ENCODE results near the gene PLEKHG3. TPM values are rescaled to one million over a fixed set of nuclear protein-coding genes. Genes with fewer than 3 reads are reported as not detected.

PLEKHG3 gene
- total and polyA plus RNA-seq, 3 donors from 2014 or later, result 20.1 to 21.6 (median 20.6) TPM

- no peak for DNase-seq
- H3K4me3 ChIP-seq, result no peak overlapping the region
- intact Hi-C loops (cut with DNase I; ENCODE audit: low total_unique reads), result no loop called here
- H3K36me3 ChIP-seq (ENCODE audit: low read depth, missing control alignments), result no peaks in the 10 kb centered on the region
- H3K4me1 ChIP-seq, result no peaks in the 10 kb centered on the region
- H3K9me3 ChIP-seq, result no peaks in the 10 kb centered on the region
- H3K27ac ChIP-seq, result no peak overlapping the region
- no peak for TF ChIP-seq POLR2A (IDR thresholded peaks at IDR 0.05)
- no peak for TF ChIP-seq CTCF (IDR thresholded peaks at IDR 0.05)
- 97% methylated on average over 3 of the region's 3 CpGs for WGBS, 2 donors
- no peaks in the 10 kb centered on the region for H3K27me3 ChIP-seq
Measured at GRCh38 chr14:64777461-64777860, 73.2 kb downstream of the PLEKHG3 start.

- Histone ChIP-seq H3K27ac (no peak overlapping the region), H3K4me3 (no peak overlapping the region), H3K27me3 (no peaks in the 10 kb centered on the region), H3K4me1 (no peaks in the 10 kb centered on the region), H3K36me3 (ENCODE audit: low read depth, missing control alignments) (no peaks in the 10 kb centered on the region), H3K9me3 (no peaks in the 10 kb centered on the region)
- no peak for TF ChIP-seq POLR2A (IDR thresholded peaks at IDR 0.05)
- no peak for TF ChIP-seq CTCF (IDR thresholded peaks at IDR 0.05)
- intact Hi-C loops (cut with DNase I; ENCODE audit: low total_unique reads), result no loop called here
- 63 to 79% methylated on average over 4 to 7 of the region's 7 CpGs for WGBS, 2 donors
- DNase-seq, result peak; percentile 43
Measured at GRCh38 chr14:64778104-64778754, 74.0 kb downstream of the PLEKHG3 start.

- 63 to 91% methylated on average over 6 to 7 of the region's 7 CpGs for WGBS, 2 donors
- Histone ChIP-seq H3K4me3 (no peak overlapping the region), H3K4me1 (no peaks in the 10 kb centered on the region), H3K9me3 (no peaks in the 10 kb centered on the region), H3K27me3 (no peaks in the 10 kb centered on the region), H3K27ac (no peak overlapping the region), H3K36me3 (ENCODE audit: low read depth, missing control alignments) (no peaks in the 10 kb centered on the region)
- TF ChIP-seq POLR2A (IDR thresholded peaks at IDR 0.05) (no peak), CTCF (IDR thresholded peaks at IDR 0.05) (no peak)
- intact Hi-C loops (cut with DNase I; ENCODE audit: low total_unique reads), result no loop called here
- DNase-seq, result no peak
Measured at GRCh38 chr14:64779472-64779871, 75.2 kb downstream of the PLEKHG3 start.

- TF ChIP-seq POLR2A (IDR thresholded peaks at IDR 0.05) (no peak), CTCF (IDR thresholded peaks at IDR 0.05) (no peak)
- Histone ChIP-seq H3K36me3 (ENCODE audit: low read depth, missing control alignments) (no peaks in the 10 kb centered on the region), H3K27me3 (no peaks in the 10 kb centered on the region), H3K4me3 (no peak overlapping the region), H3K27ac (no peak overlapping the region), H3K4me1 (no peaks in the 10 kb centered on the region), H3K9me3 (no peaks in the 10 kb centered on the region)
- intact Hi-C loops (cut with DNase I; ENCODE audit: low total_unique reads), result no loop called here
- WGBS, 2 donors, result 80 to 94% methylated on average over 1 to 11 of the region's 11 CpGs
- no peak for DNase-seq
Measured at GRCh38 chr14:64782196-64782595, 78.0 kb downstream of the PLEKHG3 start.

GRCh38 chr14:64784006-64784405, 79.8 kb downstream of the PLEKHG3 start:
- H3K27ac ChIP-seq, result no peak overlapping the region
- TF ChIP-seq POLR2A (IDR thresholded peaks at IDR 0.05) (no peak), CTCF (IDR thresholded peaks at IDR 0.05) (no peak)
- no peaks in the 10 kb centered on the region for H3K36me3 ChIP-seq (ENCODE audit: low read depth, missing control alignments)
- H3K4me1 ChIP-seq, result no peaks in the 10 kb centered on the region
- DNase-seq, result no peak
- intact Hi-C loops (cut with DNase I; ENCODE audit: low total_unique reads), result no loop called here
- H3K27me3 ChIP-seq, result no peaks in the 10 kb centered on the region
- 97% methylated on average over 9 of the region's 9 CpGs for WGBS, 2 donors
- no peak overlapping the region for H3K4me3 ChIP-seq
- H3K9me3 ChIP-seq, result no peaks in the 10 kb centered on the region
